ENCODE results near the gene ATP2C2.

- TF ChIP-seq, protein P1, sequence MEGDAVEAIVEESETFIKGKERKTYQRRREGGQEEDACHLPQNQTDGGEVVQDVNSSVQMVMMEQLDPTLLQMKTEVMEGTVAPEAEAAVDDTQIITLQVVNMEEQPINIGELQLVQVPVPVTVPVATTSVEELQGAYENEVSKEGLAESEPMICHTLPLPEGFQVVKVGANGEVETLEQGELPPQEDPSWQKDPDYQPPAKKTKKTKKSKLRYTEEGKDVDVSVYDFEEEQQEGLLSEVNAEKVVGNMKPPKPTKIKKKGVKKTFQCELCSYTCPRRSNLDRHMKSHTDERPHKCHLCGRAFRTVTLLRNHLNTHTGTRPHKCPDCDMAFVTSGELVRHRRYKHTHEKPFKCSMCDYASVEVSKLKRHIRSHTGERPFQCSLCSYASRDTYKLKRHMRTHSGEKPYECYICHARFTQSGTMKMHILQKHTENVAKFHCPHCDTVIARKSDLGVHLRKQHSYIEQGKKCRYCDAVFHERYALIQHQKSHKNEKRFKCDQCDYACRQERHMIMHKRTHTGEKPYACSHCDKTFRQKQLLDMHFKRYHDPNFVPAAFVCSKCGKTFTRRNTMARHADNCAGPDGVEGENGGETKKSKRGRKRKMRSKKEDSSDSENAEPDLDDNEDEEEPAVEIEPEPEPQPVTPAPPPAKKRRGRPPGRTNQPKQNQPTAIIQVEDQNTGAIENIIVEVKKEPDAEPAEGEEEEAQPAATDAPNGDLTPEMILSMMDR (conservative IDR thresholded peaks at IDR 0.05; ENCODE audit: low read depth, low read length) = no peak
- no peak for TF ChIP-seq EZH2 (IDR thresholded peaks at IDR 0.05; ENCODE audit: low read length, unreplicated experiment)
- no peak for TF ChIP-seq EZH2phosphoT487 (IDR thresholded peaks at IDR 0.05; ENCODE audit: borderline replicate concordance, low read length)
These were observed 99.4 kb downstream of the ATP2C2 start for GRCh38 chr16:84467709-84468108.
